ENCODE results near the gene MYO15A. TPM values are rescaled to one million over a fixed set of nuclear protein-coding genes. Genes with fewer than 3 reads are reported as not detected.

MYO15A gene
- total and polyA plus RNA-seq, 2 donors (not counting 1 experiment from before 2014, with no cell fraction given) = 0.42 to 2.0 TPM

DNA sequence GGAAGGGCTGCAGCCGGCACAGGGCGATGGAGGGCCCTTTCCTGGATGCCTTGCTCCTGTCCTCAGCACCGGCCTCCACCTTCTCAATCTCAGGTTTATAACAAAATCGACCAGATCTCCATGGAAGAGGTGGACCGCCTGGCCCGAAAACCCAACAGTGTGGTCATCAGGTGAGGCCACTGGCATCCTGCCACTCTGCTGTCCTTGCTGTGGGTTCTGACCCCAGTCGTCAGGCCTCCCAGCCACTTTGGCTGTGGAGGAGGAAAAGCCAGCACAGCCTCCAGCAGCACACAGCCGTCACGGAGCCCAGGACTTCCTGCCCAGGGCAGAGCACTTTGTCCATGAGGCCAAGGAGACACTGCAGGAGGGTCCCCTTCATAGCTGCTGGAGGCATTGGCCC is 6.7 kb upstream of the MYO15A start:
- Histone ChIP-seq H3K27ac (ENCODE audit: insufficient read depth, low read length) (no peak overlapping the region), H3K27me3 (ENCODE audit: control insufficient read depth, insufficient read depth, low read length) (no peaks in the 10 kb centered on the region), H3K4me1 (ENCODE audit: control insufficient read depth, extremely low read depth, insufficient read depth, low read length) (no peaks in the 10 kb centered on the region), H3K9me3 (ENCODE audit: control insufficient read depth, insufficient read depth, low read depth, low read length) (no peaks in the 10 kb centered on the region), H3K4me3 (replicated peaks in 1 of 4; ENCODE audit: control extremely low read depth in 1 of 4, insufficient read depth in 1 of 4, low read depth in 3 of 4, low read length in 4 of 4) (no peak overlapping the region), H3K9ac (ENCODE audit: insufficient read depth, low read length) (no peak overlapping the region), H2AFZ (ENCODE audit: low read length) (no peak overlapping the region), H4K20me1 (ENCODE audit: control insufficient read depth, extremely low read depth, insufficient read depth, low read length) (no peaks in the 10 kb centered on the region), H3K36me3 (ENCODE audit: control insufficient read depth, insufficient read depth, low read length) (peaks cover 29% of the 10 kb centered on the region), H3K79me2 (ENCODE audit: control insufficient read depth, insufficient read depth, low read length) (no peaks in the 10 kb centered on the region), H3K4me2 (ENCODE audit: extremely low read depth, insufficient read depth, low read length) (no peak overlapping the region)
- DNase-seq (ENCODE audit: low read depth in 2 of 2) = no peak
- TF ChIP-seq EZH2 (IDR thresholded peaks at IDR 0.05; ENCODE audit: low read length, missing control alignments) (no peak), CTCF (conservative IDR thresholded peaks at IDR 0.05 in 1 of 2, IDR thresholded peaks at IDR 0.05 in 1 of 2; ENCODE audit: low read depth in 1 of 2, low read length in 2 of 2) (no peak)

GRCh38 chr17:18102640-18103039 is 5.9 kb upstream of the MYO15A start:
- Histone ChIP-seq H2AFZ (ENCODE audit: low read length) (no peak overlapping the region), H3K27me3 (ENCODE audit: control insufficient read depth, insufficient read depth, low read length) (no peaks in the 10 kb centered on the region), H3K27ac (ENCODE audit: insufficient read depth, low read length) (no peak overlapping the region), H3K4me3 (replicated peaks in 1 of 4; ENCODE audit: control extremely low read depth in 1 of 4, insufficient read depth in 1 of 4, low read depth in 3 of 4, low read length in 4 of 4) (no peak overlapping the region), H3K9ac (ENCODE audit: insufficient read depth, low read length) (no peak overlapping the region), H3K79me2 (ENCODE audit: control insufficient read depth, insufficient read depth, low read length) (no peaks in the 10 kb centered on the region), H3K36me3 (ENCODE audit: control insufficient read depth, insufficient read depth, low read length) (peaks cover 27% of the 10 kb centered on the region), H4K20me1 (ENCODE audit: control insufficient read depth, extremely low read depth, insufficient read depth, low read length) (no peaks in the 10 kb centered on the region), H3K4me2 (ENCODE audit: extremely low read depth, insufficient read depth, low read length) (no peak overlapping the region), H3K4me1 (ENCODE audit: control insufficient read depth, extremely low read depth, insufficient read depth, low read length) (no peaks in the 10 kb centered on the region), H3K9me3 (ENCODE audit: control insufficient read depth, insufficient read depth, low read depth, low read length) (no peaks in the 10 kb centered on the region)
- TF ChIP-seq CTCF (conservative IDR thresholded peaks at IDR 0.05 in 1 of 2, IDR thresholded peaks at IDR 0.05 in 1 of 2; ENCODE audit: low read depth in 1 of 2, low read length in 2 of 2) (no peak), EZH2 (IDR thresholded peaks at IDR 0.05; ENCODE audit: low read length, missing control alignments) (no peak)
- DNase-seq (ENCODE audit: low read depth in 2 of 2) = no peak

DNA sequence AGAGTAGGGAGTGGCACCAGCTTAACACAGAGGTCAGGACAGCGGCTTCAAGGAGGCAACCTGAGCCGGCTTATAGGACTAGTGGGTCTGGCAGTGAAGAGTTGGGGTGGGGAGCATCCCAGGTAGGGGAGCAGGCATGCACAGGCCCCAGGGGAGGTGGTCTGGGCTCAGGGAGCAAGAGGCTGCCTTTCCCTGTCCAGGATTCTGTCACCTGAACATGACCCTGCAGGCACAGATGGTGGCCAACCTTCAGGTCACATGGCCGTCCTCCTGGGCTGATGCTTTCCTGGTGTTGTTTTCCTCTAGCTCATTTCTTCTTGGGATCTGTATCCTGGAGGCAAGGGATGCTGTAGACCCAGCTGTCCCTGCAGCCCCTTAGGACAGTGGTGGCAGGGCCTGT is 3.5 kb upstream of the MYO15A start:
- Histone ChIP-seq H3K27me3 (ENCODE audit: control insufficient read depth, insufficient read depth, low read length) (no peaks in the 10 kb centered on the region), H4K20me1 (ENCODE audit: control insufficient read depth, extremely low read depth, insufficient read depth, low read length) (no peaks in the 10 kb centered on the region), H3K4me3 (replicated peaks in 1 of 4; ENCODE audit: control extremely low read depth in 1 of 4, insufficient read depth in 1 of 4, low read depth in 3 of 4, low read length in 4 of 4) (no peak overlapping the region), H3K9ac (ENCODE audit: insufficient read depth, low read length) (no peak overlapping the region), H3K4me2 (ENCODE audit: extremely low read depth, insufficient read depth, low read length) (no peak overlapping the region), H3K27ac (ENCODE audit: insufficient read depth, low read length) (no peak overlapping the region), H3K9me3 (ENCODE audit: control insufficient read depth, insufficient read depth, low read depth, low read length) (no peaks in the 10 kb centered on the region), H2AFZ (ENCODE audit: low read length) (no peak overlapping the region), H3K4me1 (ENCODE audit: control insufficient read depth, extremely low read depth, insufficient read depth, low read length) (no peaks in the 10 kb centered on the region), H3K36me3 (ENCODE audit: control insufficient read depth, insufficient read depth, low read length) (peaks cover 15% of the 10 kb centered on the region), H3K79me2 (ENCODE audit: control insufficient read depth, insufficient read depth, low read length) (no peaks in the 10 kb centered on the region)
- no peak for DNase-seq (ENCODE audit: low read depth in 2 of 2)
- no peak for TF ChIP-seq CTCF (conservative IDR thresholded peaks at IDR 0.05 in 1 of 2, IDR thresholded peaks at IDR 0.05 in 1 of 2; ENCODE audit: low read depth in 1 of 2, low read length in 2 of 2)
- TF ChIP-seq EZH2 (IDR thresholded peaks at IDR 0.05; ENCODE audit: low read length, missing control alignments) = no peak
